Measurements from ENCODE around the gene MAP7D2.

Gene MAP7D2

GRCh38 chrX:20112022-20112774 lies 4.5 kb downstream of the MAP7D2 start:
- DNase-seq (ENCODE audit: low read depth) = no peak

- DNase-seq (ENCODE audit: low read depth) = no peak
Measured at GRCh38 chrX:20111271-20111670, 5.4 kb downstream of the MAP7D2 start.

GRCh38 chrX:20101934-20102581 lies 14.6 kb downstream of the MAP7D2 start:
- DNase-seq (ENCODE audit: low read depth) = no peak

- no peak for DNase-seq (ENCODE audit: low read depth)
Measured at GRCh38 chrX:20091499-20091898, 25.2 kb downstream of the MAP7D2 start.

- no peak for DNase-seq (ENCODE audit: low read depth)
Measured at GRCh38 chrX:20089845-20090244, 26.9 kb downstream of the MAP7D2 start.

- no peak for DNase-seq (ENCODE audit: low read depth)
Measured at GRCh38 chrX:20080277-20080676, 36.4 kb downstream of the MAP7D2 start.

GRCh38 chrX:20071511-20072079 lies 45.1 kb downstream of the MAP7D2 start:
- no peak for DNase-seq (ENCODE audit: low read depth)

GRCh38 chrX:20067709-20068561 lies 48.8 kb downstream of the MAP7D2 start:
- DNase-seq (ENCODE audit: low read depth) = no peak

GRCh38 chrX:20066968-20067708 lies 49.6 kb downstream of the MAP7D2 start:
- no peak for DNase-seq (ENCODE audit: low read depth)

GRCh38 chrX:20063716-20064351 lies 52.9 kb downstream of the MAP7D2 start:
- DNase-seq (ENCODE audit: low read depth) = no peak

- no peak for DNase-seq (ENCODE audit: low read depth)
Measured at GRCh38 chrX:20063153-20063552, 53.6 kb downstream of the MAP7D2 start.

- DNase-seq (ENCODE audit: low read depth) = no peak
Measured at GRCh38 chrX:20061855-20062254, 54.9 kb downstream of the MAP7D2 start.

GRCh38 chrX:20060961-20061748 lies 55.6 kb downstream of the MAP7D2 start:
- no peak for DNase-seq (ENCODE audit: low read depth)

GRCh38 chrX:20059467-20060128 lies 57.1 kb downstream of the MAP7D2 start:
- no peak for DNase-seq (ENCODE audit: low read depth)

GRCh38 chrX:20057479-20057878 lies 59.2 kb downstream of the MAP7D2 start:
- no peak for DNase-seq (ENCODE audit: low read depth)

- no peak for DNase-seq (ENCODE audit: low read depth)
Measured at GRCh38 chrX:20056704-20057103, 60.0 kb downstream of the MAP7D2 start.

GRCh38 chrX:20053537-20053936 lies 63.2 kb downstream of the MAP7D2 start:
- no peak for DNase-seq (ENCODE audit: low read depth)

- no peak for DNase-seq (ENCODE audit: low read depth)
Measured at GRCh38 chrX:20046864-20047263, 69.8 kb downstream of the MAP7D2 start.

GRCh38 chrX:20046223-20046622 lies 70.5 kb downstream of the MAP7D2 start:
- no peak for DNase-seq (ENCODE audit: low read depth)

GRCh38 chrX:20042221-20042620 lies 74.5 kb downstream of the MAP7D2 start:
- no peak for DNase-seq (ENCODE audit: low read depth)

Measured in activated T-cell treated with anti-CD3 and anti-CD28 coated beads for 24 hours (primary cell).